Loucy (cell line): ENCODE data around the gene LIMK2.
"Not testable (repeated sequence)": the region's sequence is repeated elsewhere in the genome, so short reads cannot be mapped to it uniquely, and the experiment has no call there.

Experiments
- H2AFZ ChIP-seq: fragments of 200-600 bp; sonication (generic); 2 replicates; pipeline ENCODE4 v1.6.0; 2016; ENCODE audit warnings: antibody characterized with exemption, mild to moderate bottlenecking, low read length, moderate library complexity
- H3F3A ChIP-seq: fragments of 200-600 bp; 2 replicates; pipeline ENCODE4 v1.6.0; 2016; ENCODE audit warnings: antibody characterized with exemption, low read depth, mild to moderate bottlenecking
- H3K27me3 ChIP-seq: fragments of 200-600 bp; sonication (generic); 2 replicates; pipeline ENCODE4 v1.6.1; 2014; ENCODE audit warnings: low read length, mild to moderate bottlenecking; ENCODE audit not compliant: insufficient read depth, poor library complexity, severe bottlenecking
- H3K36me3 ChIP-seq: fragments of 200-600 bp; sonication (generic); 2 replicates; pipeline ENCODE4 v1.6.1; 2016; ENCODE audit warnings: low read length; ENCODE audit not compliant: insufficient read depth
- H3K4me1 ChIP-seq: fragments of 200-600 bp; sonication (generic); 2 replicates; pipeline ENCODE4 v1.5.1; 2014; ENCODE audit warnings: low read length, mild to moderate bottlenecking; ENCODE audit not compliant: insufficient read depth, poor library complexity, severe bottlenecking
- H3K4me2 ChIP-seq: fragments of 200-600 bp; sonication (generic); 2 replicates; pipeline ENCODE4 v1.6.0; 2014; ENCODE audit warnings: antibody characterized with exemption, low read length, low read depth, mild to moderate bottlenecking; ENCODE audit not compliant: poor library complexity, severe bottlenecking
- H3K4me3 ChIP-seq: fragments of 200-600 bp; sonication (generic); 2 replicates; pipeline ENCODE4 v1.5.1; 2014; ENCODE audit warnings: low read length, mild to moderate bottlenecking, mixed read lengths; ENCODE audit not compliant: poor library complexity, severe bottlenecking
- H3K79me2 ChIP-seq: fragments of 200-600 bp; sonication (generic); 2 replicates; pipeline ENCODE4 v1.6.1; 2014; ENCODE audit warnings: low read length; ENCODE audit not compliant: insufficient read depth
- H3K9ac ChIP-seq: fragments of 200-600 bp; sonication (generic); 2 replicates; pipeline ENCODE4 v1.6.0; 2014; ENCODE audit warnings: mild to moderate bottlenecking, low read depth, low read length, moderate library complexity; ENCODE audit not compliant: poor library complexity, severe bottlenecking
- H3K9me2 ChIP-seq: fragments of 200-600 bp; sonication (generic); replicated peaks from 2 replicates; pipeline ENCODE4 v1.6.1; 2016; ENCODE audit warnings: low read depth, low read length, mixed read lengths
- H3K9me3 ChIP-seq: fragments of 200-600 bp; sonication (generic); 2 replicates; pipeline ENCODE4 v1.6.1; 2014; ENCODE audit warnings: mild to moderate bottlenecking, antibody characterized with exemption, low read length, low read depth; ENCODE audit not compliant: insufficient read depth
- H4K20me1 ChIP-seq: fragments of 200-600 bp; sonication (generic); 2 replicates; pipeline ENCODE4 v1.6.0; 2014; ENCODE audit warnings: antibody characterized with exemption, low read length, mild to moderate bottlenecking; ENCODE audit not compliant: insufficient read depth, poor library complexity, severe bottlenecking
- CTCF ChIP-seq: fragments of 200-600 bp; sonication (generic); conservative IDR thresholded peaks from 2 replicates; pipeline ENCODE4 v1.5.1; 2014; ENCODE audit warnings: mild to moderate bottlenecking, antibody characterized with exemption, low read length
- EZH2phosphoT487 ChIP-seq: fragments of 200-600 bp; IDR thresholded peaks from 2 replicates; pipeline ENCODE4 v1.6.1; 2018; ENCODE audit warnings: antibody characterized with exemption, mild to moderate bottlenecking, moderate library complexity, borderline replicate concordance

Gene LIMK2

GRCh38 chr22:31193092-31193491 is 19.0 kb upstream of the LIMK2 start:
- no peaks in the 10 kb centered on the region for H3K9me2 ChIP-seq
- no peak overlapping the region for H3K4me2 ChIP-seq
- no peaks in the 10 kb centered on the region for H3K79me2 ChIP-seq
- no peaks in the 10 kb centered on the region for H3K4me1 ChIP-seq
- H2AFZ ChIP-seq: no peak overlapping the region
- no peaks in the 10 kb centered on the region for H3F3A ChIP-seq
- no peaks in the 10 kb centered on the region for H3K9me3 ChIP-seq
- H3K36me3 ChIP-seq: peaks cover 33% of the 10 kb centered on the region; the same call in 1 of the 2 replicates
- no peaks in the 10 kb centered on the region for H4K20me1 ChIP-seq
- TF ChIP-seq EZH2phosphoT487: no peak
- no peak for TF ChIP-seq CTCF
- H3K9ac ChIP-seq: no peak overlapping the region
- H3K27me3 ChIP-seq: no peaks in the 10 kb centered on the region
- H3K4me3 ChIP-seq: no peak overlapping the region

GRCh38 chr22:31194681-31195080 is 17.4 kb upstream of the LIMK2 start:
- not testable (repeated sequence) for H4K20me1 ChIP-seq, H2AFZ ChIP-seq, H3F3A ChIP-seq, H3K4me3 ChIP-seq, H3K9me3 ChIP-seq, H3K4me2 ChIP-seq, H3K4me1 ChIP-seq, H3K9ac ChIP-seq, H3K9me2 ChIP-seq, H3K79me2 ChIP-seq, H3K27me3 ChIP-seq
- H3K36me3 ChIP-seq: peaks cover 40% of the 10 kb centered on the region; the same call in 1 of the 2 replicates

GRCh38 chr22:31199187-31199586 is 12.9 kb upstream of the LIMK2 start:
- no peaks in the 10 kb centered on the region for H3K4me1 ChIP-seq
- H3K27me3 ChIP-seq: no peaks in the 10 kb centered on the region
- H3K36me3 ChIP-seq: peaks cover 47% of the 10 kb centered on the region; the same call in 1 of the 2 replicates
- no peaks in the 10 kb centered on the region for H3K9me2 ChIP-seq
- no peak overlapping the region for H2AFZ ChIP-seq
- no peaks in the 10 kb centered on the region for H3K9me3 ChIP-seq
- TF ChIP-seq CTCF (peak; percentile 28; the same call in 1 of the 2 replicates), EZH2phosphoT487 (no peak)
- no peaks in the 10 kb centered on the region for H4K20me1 ChIP-seq
- no peaks in the 10 kb centered on the region for H3K79me2 ChIP-seq
- H3K4me3 ChIP-seq: no peak overlapping the region
- H3K4me2 ChIP-seq: no peak overlapping the region
- H3K9ac ChIP-seq: no peak overlapping the region
- no peaks in the 10 kb centered on the region for H3F3A ChIP-seq

GRCh38 chr22:31204352-31204984 is 7.6 kb upstream of the LIMK2 start:
- H2AFZ ChIP-seq, H3K27me3 ChIP-seq, H3K79me2 ChIP-seq, H3K4me2 ChIP-seq, H3K9me3 ChIP-seq, H3K9me2 ChIP-seq, H3F3A ChIP-seq, H4K20me1 ChIP-seq, H3K9ac ChIP-seq, H3K4me1 ChIP-seq, H3K4me3 ChIP-seq: not testable (repeated sequence)
- H3K36me3 ChIP-seq: peaks cover 15% of the 10 kb centered on the region; the same call in 1 of the 2 replicates

GRCh38 chr22:31205059-31205458 is 7.0 kb upstream of the LIMK2 start:
- not testable (repeated sequence) for H3K4me1 ChIP-seq, H3K9me2 ChIP-seq, H3K9ac ChIP-seq, H3K4me3 ChIP-seq, H2AFZ ChIP-seq, H3F3A ChIP-seq, H4K20me1 ChIP-seq, H3K4me2 ChIP-seq, H3K79me2 ChIP-seq, H3K27me3 ChIP-seq, H3K9me3 ChIP-seq
- peaks cover 12% of the 10 kb centered on the region; the same call in 1 of the 2 replicates for H3K36me3 ChIP-seq

GRCh38 chr22:31206460-31206859 is 5.6 kb upstream of the LIMK2 start:
- H3K79me2 ChIP-seq, H3F3A ChIP-seq, H3K9ac ChIP-seq, H3K4me3 ChIP-seq, H2AFZ ChIP-seq, H3K9me2 ChIP-seq, H3K4me1 ChIP-seq, H3K4me2 ChIP-seq, H3K9me3 ChIP-seq, H3K36me3 ChIP-seq, H4K20me1 ChIP-seq, H3K27me3 ChIP-seq: not testable (repeated sequence)
